Measurements from ENCODE around the gene RASAL2. TPM values are rescaled to one million over a fixed set of nuclear protein-coding genes. Genes with fewer than 3 reads are reported as not detected.

RASAL2 gene
- total RNA-seq, 4 donors from 2014 or later: 17.9 to 27.3 (median 23.5) TPM

DNA sequence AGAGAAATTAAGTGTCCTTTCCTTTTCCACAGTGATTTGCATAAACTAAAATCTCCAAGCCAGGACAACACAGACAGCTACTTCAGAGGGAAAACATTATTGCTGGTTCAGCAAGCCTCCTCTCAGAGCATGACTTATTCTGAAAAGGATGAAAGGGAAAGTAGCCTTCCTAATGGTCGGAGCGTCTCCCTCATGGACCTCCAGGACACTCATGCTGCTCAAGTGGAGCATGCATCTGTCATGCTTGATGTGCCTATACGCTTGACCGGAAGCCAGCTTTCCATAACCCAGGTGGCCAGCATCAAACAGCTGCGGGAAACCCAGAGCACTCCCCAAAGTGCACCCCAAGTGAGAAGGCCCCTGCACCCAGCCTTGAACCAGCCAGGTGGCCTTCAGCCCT lies 363.7 kb downstream of the RASAL2 start:
- no peak overlapping the region for H3K27ac ChIP-seq

GRCh38 chr1:178458203-178458602 lies 364.3 kb downstream of the RASAL2 start:
- TF ChIP-seq, protein P1, sequence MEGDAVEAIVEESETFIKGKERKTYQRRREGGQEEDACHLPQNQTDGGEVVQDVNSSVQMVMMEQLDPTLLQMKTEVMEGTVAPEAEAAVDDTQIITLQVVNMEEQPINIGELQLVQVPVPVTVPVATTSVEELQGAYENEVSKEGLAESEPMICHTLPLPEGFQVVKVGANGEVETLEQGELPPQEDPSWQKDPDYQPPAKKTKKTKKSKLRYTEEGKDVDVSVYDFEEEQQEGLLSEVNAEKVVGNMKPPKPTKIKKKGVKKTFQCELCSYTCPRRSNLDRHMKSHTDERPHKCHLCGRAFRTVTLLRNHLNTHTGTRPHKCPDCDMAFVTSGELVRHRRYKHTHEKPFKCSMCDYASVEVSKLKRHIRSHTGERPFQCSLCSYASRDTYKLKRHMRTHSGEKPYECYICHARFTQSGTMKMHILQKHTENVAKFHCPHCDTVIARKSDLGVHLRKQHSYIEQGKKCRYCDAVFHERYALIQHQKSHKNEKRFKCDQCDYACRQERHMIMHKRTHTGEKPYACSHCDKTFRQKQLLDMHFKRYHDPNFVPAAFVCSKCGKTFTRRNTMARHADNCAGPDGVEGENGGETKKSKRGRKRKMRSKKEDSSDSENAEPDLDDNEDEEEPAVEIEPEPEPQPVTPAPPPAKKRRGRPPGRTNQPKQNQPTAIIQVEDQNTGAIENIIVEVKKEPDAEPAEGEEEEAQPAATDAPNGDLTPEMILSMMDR (IDR thresholded peaks at IDR 0.05): no peak
- no peak for TF ChIP-seq POLR2A (IDR thresholded peaks at IDR 0.05)
- WGBS, 2 donors: 91% methylated on average over 11 to 12 of the region's 12 CpGs
- no peak overlapping the region for H3K27ac ChIP-seq
- intact Hi-C loops (cut with DNase I): no loop called here
- DNase-seq: no peak
- H3K4me1 ChIP-seq: no peaks in the 10 kb centered on the region
- H3K36me3 ChIP-seq: peaks cover 0 to 3% of the 10 kb centered on the region in 2 donors
- no peaks in the 10 kb centered on the region for H3K27me3 ChIP-seq
- H3K4me3 ChIP-seq (replicated peaks in 1 of 3): no peak overlapping the region
- no peaks in the 10 kb centered on the region for H3K9me3 ChIP-seq

More for the DNA sequence above, 363.7 kb downstream of the RASAL2 start:
- H3K9me3 ChIP-seq: no peaks in the 10 kb centered on the region
- no peak overlapping the region for H3K4me3 ChIP-seq (replicated peaks in 1 of 3)
- no peaks in the 10 kb centered on the region for H3K4me1 ChIP-seq
- no peaks in the 10 kb centered on the region for H3K27me3 ChIP-seq
- intact Hi-C loops (cut with DNase I): no loop called here
- WGBS, 2 donors: 79 to 89% methylated on average over 5 of the region's 5 CpGs
- peaks cover 0 to 3% of the 10 kb centered on the region in 2 donors for H3K36me3 ChIP-seq
- DNase-seq: no peak
- TF ChIP-seq, protein P1 (IDR thresholded peaks at IDR 0.05): no peak

DNA sequence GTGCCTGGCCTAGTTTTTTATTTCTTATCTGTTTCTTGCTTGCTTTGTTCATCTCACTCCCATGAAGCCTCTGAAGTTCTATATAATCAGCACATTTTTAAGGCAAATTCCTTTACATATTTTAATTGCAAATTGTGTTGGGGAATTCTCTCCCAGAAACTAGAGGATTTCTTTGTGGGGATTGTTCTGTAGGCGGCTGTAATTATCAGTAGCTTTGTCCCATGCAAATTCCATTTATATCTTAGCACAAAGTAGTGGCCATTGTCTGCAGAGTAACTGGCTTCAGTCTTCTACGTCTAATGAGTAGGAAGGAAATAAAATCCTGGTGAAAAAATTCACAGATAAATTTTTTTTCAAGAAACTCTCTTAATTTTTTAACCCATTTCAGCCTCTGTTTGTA lies 367.2 kb downstream of the RASAL2 start:
- intact Hi-C loops (cut with DNase I): no loop called here
- DNase-seq: no peak
- WGBS, 2 donors: 83 to 94% methylated on average over 2 of the region's 2 CpGs
- Histone ChIP-seq H3K4me3 (replicated peaks in 1 of 3) (no peak overlapping the region), H3K27ac (no peak overlapping the region), H3K9me3 (no peaks in the 10 kb centered on the region), H3K36me3 (peaks cover 0 to 3% of the 10 kb centered on the region in 2 donors), H3K27me3 (no peaks in the 10 kb centered on the region), H3K4me1 (no peaks in the 10 kb centered on the region)
- TF ChIP-seq, protein P1 (IDR thresholded peaks at IDR 0.05): no peak
- TF ChIP-seq POLR2A (IDR thresholded peaks at IDR 0.05): no peak

GRCh38 chr1:178461701-178462100 lies 367.8 kb downstream of the RASAL2 start:
- H3K4me3 ChIP-seq (replicated peaks in 1 of 3): no peak overlapping the region
- no peak for DNase-seq
- no peaks in the 10 kb centered on the region for H3K27me3 ChIP-seq
- TF ChIP-seq, protein P1 (IDR thresholded peaks at IDR 0.05): no peak
- TF ChIP-seq POLR2A (IDR thresholded peaks at IDR 0.05): no peak
- no peaks in the 10 kb centered on the region for H3K9me3 ChIP-seq
- H3K4me1 ChIP-seq: no peaks in the 10 kb centered on the region
- WGBS, 2 donors: 90 to 94% methylated on average over 4 of the region's 4 CpGs
- H3K36me3 ChIP-seq: peaks cover 0 to 1% of the 10 kb centered on the region in 2 donors
- H3K27ac ChIP-seq: no peak overlapping the region
- intact Hi-C loops (cut with DNase I): no loop called here

DNA sequence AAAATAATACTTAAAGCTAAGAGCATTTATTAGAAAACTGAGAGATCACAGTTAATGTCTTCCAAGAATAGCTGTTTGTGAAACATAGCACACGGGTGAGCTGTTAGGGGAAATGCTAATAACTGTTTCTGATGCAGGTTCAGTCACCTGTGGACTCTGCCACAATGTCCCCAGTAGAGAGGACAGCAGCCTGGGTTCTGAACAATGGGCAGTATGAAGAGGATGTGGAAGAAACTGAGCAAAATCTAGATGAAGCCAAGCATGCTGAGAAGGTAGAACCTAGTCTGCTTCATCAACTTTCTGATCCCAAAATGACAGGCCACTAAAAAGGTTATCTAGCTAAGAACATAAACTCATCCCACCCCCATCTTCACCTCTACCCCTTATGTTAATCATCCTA lies 370.2 kb downstream of the RASAL2 start:
- intact Hi-C loops (cut with DNase I): no loop called here
- no peak for DNase-seq
- no peaks in the 10 kb centered on the region for H3K4me1 ChIP-seq
- H3K36me3 ChIP-seq: peaks cover 13 to 15% of the 10 kb centered on the region in 2 donors
- WGBS, 2 donors: 33 to 96% methylated on average over 1 of the region's 1 CpG
- no peak overlapping the region for H3K4me3 ChIP-seq (replicated peaks in 1 of 3)
- H3K9me3 ChIP-seq: no peaks in the 10 kb centered on the region
- no peaks in the 10 kb centered on the region for H3K27me3 ChIP-seq
- TF ChIP-seq POLR2A (IDR thresholded peaks at IDR 0.05): no peak
- TF ChIP-seq, protein P1 (IDR thresholded peaks at IDR 0.05): no peak
- H3K27ac ChIP-seq: no peak overlapping the region

All from thyroid gland (tissue), 4 donors.